ENCODE results near the gene TAS2R40.
"Not testable (repeated sequence)": the region's sequence is repeated elsewhere in the genome, so short reads cannot be mapped to it uniquely, and the experiment has no call there.

Gene TAS2R40

DNA sequence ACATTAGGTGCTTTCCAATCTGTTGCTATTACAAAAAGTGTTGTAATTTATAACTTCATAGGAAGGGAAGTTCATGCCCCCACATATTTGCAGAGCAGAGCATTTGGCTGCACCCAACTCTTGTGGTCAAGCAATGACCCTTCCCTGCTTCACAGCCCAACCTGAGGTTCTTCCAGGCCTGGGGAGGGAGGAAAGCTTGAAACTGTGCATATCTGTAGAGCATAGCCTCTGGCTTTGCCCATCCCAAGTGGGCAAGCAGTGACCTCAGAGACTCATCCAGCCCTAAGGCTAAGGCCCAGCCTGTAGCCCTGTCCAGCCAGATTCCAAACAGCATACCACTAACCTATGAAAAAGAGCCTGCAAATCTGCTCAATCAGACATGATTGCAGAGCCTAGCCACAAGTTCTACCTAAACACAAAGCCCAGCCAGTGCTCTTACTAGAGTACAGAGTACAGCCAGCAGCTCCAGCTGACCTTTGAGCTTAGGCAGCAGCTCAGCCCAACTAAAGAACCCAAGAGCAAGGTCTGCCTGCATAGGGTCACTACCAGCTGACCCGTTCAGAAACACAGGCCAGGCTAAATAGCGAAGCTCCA, 27.0 kb downstream of the TAS2R40 start:
- Mint-ChIP-seq H3K4me1 (peaks cover 32% of the 10 kb centered on the region), H3K27ac (no peak overlapping the region), H3K4me3 (no peak overlapping the region), H3K36me3 (peaks cover 9% of the 10 kb centered on the region), H3K9me3 (peaks cover 13% of the 10 kb centered on the region), H3K27me3 (no peaks in the 10 kb centered on the region)
- no peak for DNase-seq (ENCODE audit: low spot score in 2 of 2)
- no peak for ATAC-seq (ENCODE audit: low read depth)

- peaks cover 9% of the 10 kb centered on the region for H3K36me3 Mint-ChIP-seq
- H3K27ac Mint-ChIP-seq: no peak overlapping the region
- ATAC-seq (ENCODE audit: low read depth) (no peak), DNase-seq (ENCODE audit: low spot score in 2 of 2) (no peak)
- H3K4me3 Mint-ChIP-seq: no peak overlapping the region
- H3K4me1 Mint-ChIP-seq: peaks cover 32% of the 10 kb centered on the region
- H3K27me3 Mint-ChIP-seq: no peaks in the 10 kb centered on the region
- H3K9me3 Mint-ChIP-seq: peaks cover 18% of the 10 kb centered on the region
Observed at GRCh38 chr7:143250199-143250598, 28.4 kb downstream of the TAS2R40 start.

DNA sequence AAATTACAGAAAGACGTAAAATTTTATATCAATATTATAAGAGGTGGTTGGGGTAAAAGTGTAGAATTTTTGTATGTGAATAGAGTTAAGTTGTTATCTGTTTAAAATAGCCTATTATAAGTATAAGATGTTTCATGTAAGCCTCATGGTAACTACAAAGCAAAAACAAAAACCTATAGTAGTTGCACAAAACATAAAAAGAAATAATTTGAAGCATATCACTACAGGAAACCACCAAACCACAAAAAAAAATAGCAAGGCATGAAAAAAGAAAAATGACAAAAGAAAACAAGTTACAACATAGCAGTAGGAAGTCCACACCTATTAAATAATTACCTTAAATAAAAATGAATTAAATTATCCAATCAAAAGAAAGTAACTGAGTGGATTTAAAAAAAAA, 29.0 kb downstream of the TAS2R40 start:
- Mint-ChIP-seq H3K36me3 (peaks cover 9% of the 10 kb centered on the region), H3K27ac (peak overlapping the region; percentile 22), H3K9me3 (peaks cover 18% of the 10 kb centered on the region), H3K27me3 (no peaks in the 10 kb centered on the region), H3K4me1 (peaks cover 35% of the 10 kb centered on the region), H3K4me3 (peak overlapping the region; percentile 35)
- DNase-seq (ENCODE audit: low spot score in 2 of 2): no peak
- ATAC-seq (ENCODE audit: low read depth): peak; percentile 39

GRCh38 chr7:143252006-143252405, 30.2 kb downstream of the TAS2R40 start:
- peak; percentile 14 for ATAC-seq (ENCODE audit: low read depth)
- DNase-seq (ENCODE audit: low spot score in 2 of 2): no peak
- no peaks in the 10 kb centered on the region for H3K27me3 Mint-ChIP-seq
- H3K27ac Mint-ChIP-seq: peak overlapping the region; percentile 77
- H3K4me3 Mint-ChIP-seq: no peak overlapping the region
- H3K9me3 Mint-ChIP-seq: peaks cover 18% of the 10 kb centered on the region
- H3K4me1 Mint-ChIP-seq: peaks cover 33% of the 10 kb centered on the region
- H3K36me3 Mint-ChIP-seq: peaks cover 9% of the 10 kb centered on the region

DNA sequence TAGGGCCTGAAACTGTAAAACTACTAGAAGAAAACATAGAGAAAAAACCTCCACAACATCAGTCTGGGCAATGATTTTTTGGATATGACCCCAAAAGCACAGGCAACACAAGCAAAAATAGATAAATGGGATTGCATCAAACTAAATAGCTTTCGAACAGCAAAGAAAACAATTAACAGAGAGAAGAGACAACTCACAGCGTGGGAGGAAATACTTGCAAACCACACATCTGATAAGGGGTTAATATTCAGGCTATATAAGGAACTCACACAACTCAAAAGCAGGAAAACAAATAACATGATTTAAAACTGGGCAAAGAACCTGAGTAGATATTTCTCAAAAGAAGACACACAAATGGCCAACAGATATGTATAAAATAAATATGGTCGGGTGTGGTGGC, 33.7 kb downstream of the TAS2R40 start:
- no peak for ATAC-seq (ENCODE audit: low read depth)
- no peaks in the 10 kb centered on the region for H3K27me3 Mint-ChIP-seq
- H3K9me3 Mint-ChIP-seq: peaks cover 11% of the 10 kb centered on the region
- no peak overlapping the region for H3K4me3 Mint-ChIP-seq
- H3K4me1 Mint-ChIP-seq: peaks cover 33% of the 10 kb centered on the region
- H3K27ac Mint-ChIP-seq: peak overlapping the region; percentile 98
- DNase-seq (ENCODE audit: low spot score in 2 of 2): no peak
- H3K36me3 Mint-ChIP-seq: peaks cover 2% of the 10 kb centered on the region

GRCh38 chr7:143256325-143256724, 34.5 kb downstream of the TAS2R40 start:
- H3K27ac Mint-ChIP-seq: peak overlapping the region; percentile 98
- H3K4me1 Mint-ChIP-seq: peaks cover 29% of the 10 kb centered on the region

DNA sequence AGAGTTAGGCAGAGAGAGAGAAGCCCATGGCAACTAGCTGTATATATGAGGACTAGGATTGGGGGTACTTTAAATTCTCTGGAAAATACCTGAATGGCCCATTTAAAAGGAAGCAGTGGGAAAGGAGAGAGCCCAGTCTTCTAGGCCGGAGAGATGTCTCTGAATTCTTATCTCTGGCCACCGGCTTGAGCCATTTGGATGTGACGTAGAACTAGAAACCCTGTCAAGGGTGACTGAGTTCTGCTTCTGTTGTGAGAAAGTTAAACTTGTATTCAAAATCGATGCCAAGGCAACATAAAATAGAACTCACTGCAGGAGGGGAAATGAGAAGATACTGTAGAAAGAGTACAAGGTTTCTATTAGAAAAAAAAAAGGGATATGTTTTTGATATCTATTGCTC, 35.1 kb downstream of the TAS2R40 start:
- H3K4me1 Mint-ChIP-seq: peaks cover 28% of the 10 kb centered on the region
- peak; percentile 87 for ATAC-seq (ENCODE audit: low read depth)

More at GRCh38 chr7:143256325-143256724, 34.5 kb downstream of the TAS2R40 start:
- H3K27me3 Mint-ChIP-seq: no peaks in the 10 kb centered on the region
- peak; percentile 18 for ATAC-seq (ENCODE audit: low read depth)
- no peak overlapping the region for H3K4me3 Mint-ChIP-seq
- peaks cover 2% of the 10 kb centered on the region for H3K36me3 Mint-ChIP-seq
- no peak for DNase-seq (ENCODE audit: low spot score in 2 of 2)
- peaks cover 11% of the 10 kb centered on the region for H3K9me3 Mint-ChIP-seq

GRCh38 chr7:143257501-143257900, 35.7 kb downstream of the TAS2R40 start:
- no peaks in the 10 kb centered on the region for H3K27me3 Mint-ChIP-seq
- peaks cover 24% of the 10 kb centered on the region for H3K4me1 Mint-ChIP-seq
- H3K9me3 Mint-ChIP-seq: peaks cover 11% of the 10 kb centered on the region
- ATAC-seq (ENCODE audit: low read depth): no peak
- no peak overlapping the region for H3K4me3 Mint-ChIP-seq
- DNase-seq (ENCODE audit: low spot score in 2 of 2): no peak
- H3K27ac Mint-ChIP-seq: peak overlapping the region; percentile 98
- H3K36me3 Mint-ChIP-seq: peaks cover 1% of the 10 kb centered on the region

More for the DNA sequence above, 35.1 kb downstream of the TAS2R40 start:
- Mint-ChIP-seq H3K27me3 (no peaks in the 10 kb centered on the region), H3K36me3 (peaks cover 2% of the 10 kb centered on the region), H3K27ac (peak overlapping the region; percentile 98), H3K4me3 (no peak overlapping the region), H3K9me3 (peaks cover 11% of the 10 kb centered on the region)
- DNase-seq (ENCODE audit: low spot score in 2 of 2): peak; percentile 36 to 55

DNA sequence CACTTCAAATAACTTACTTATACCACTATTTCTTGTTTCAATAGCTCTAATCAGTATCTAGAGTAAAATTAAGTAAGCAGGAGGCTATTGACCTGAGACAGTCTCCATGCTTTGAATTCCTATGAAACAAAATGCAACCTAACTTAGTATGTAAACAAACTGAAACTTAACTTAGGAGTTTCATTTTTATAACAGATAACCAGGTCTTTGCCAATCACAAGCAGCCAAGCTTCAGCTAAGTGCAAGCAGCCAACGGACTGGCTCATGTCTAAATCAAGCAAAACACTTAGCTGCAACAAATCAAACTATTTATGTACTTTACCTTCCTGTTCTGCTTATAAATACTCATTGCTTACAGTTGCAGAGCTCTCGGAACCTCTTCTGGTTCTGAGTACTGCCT, 37.0 kb downstream of the TAS2R40 start:
- Mint-ChIP-seq H3K9me3 (peaks cover 6% of the 10 kb centered on the region), H3K27ac (peak overlapping the region; percentile 98), H3K36me3 (no peaks in the 10 kb centered on the region), H3K4me3 (peak overlapping the region; percentile 69), H3K4me1 (peaks cover 23% of the 10 kb centered on the region), H3K27me3 (no peaks in the 10 kb centered on the region)
- peak; percentile 36 for ATAC-seq (ENCODE audit: low read depth)
- DNase-seq (ENCODE audit: low spot score in 2 of 2): no peak

DNA sequence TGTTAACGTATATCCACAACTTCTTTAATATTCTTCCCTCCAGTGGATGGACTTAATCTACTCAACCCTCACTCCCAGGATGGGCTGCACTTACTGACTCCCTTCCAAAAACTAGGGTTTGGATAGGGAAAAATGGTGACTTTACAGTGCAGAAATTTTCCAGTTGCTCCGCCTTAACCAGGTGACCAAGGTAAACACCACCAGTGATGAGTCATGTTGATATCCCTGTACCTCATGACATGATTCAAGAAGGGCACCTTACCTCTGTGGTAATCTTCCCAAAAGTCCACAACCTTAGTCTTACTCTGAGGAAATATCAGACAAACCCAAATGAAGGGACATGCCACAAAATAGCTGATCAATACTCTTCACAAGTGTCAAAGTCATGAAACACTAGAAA, 37.9 kb downstream of the TAS2R40 start:
- H3K27ac Mint-ChIP-seq: peak overlapping the region; percentile 98
- no peaks in the 10 kb centered on the region for H3K9me3 Mint-ChIP-seq
- H3K4me1 Mint-ChIP-seq: peaks cover 29% of the 10 kb centered on the region
- no peak for DNase-seq (ENCODE audit: low spot score in 2 of 2)
- H3K36me3 Mint-ChIP-seq: peaks cover 4% of the 10 kb centered on the region
- H3K27me3 Mint-ChIP-seq: no peaks in the 10 kb centered on the region
- H3K4me3 Mint-ChIP-seq: no peak overlapping the region
- no peak for ATAC-seq (ENCODE audit: low read depth)

DNA sequence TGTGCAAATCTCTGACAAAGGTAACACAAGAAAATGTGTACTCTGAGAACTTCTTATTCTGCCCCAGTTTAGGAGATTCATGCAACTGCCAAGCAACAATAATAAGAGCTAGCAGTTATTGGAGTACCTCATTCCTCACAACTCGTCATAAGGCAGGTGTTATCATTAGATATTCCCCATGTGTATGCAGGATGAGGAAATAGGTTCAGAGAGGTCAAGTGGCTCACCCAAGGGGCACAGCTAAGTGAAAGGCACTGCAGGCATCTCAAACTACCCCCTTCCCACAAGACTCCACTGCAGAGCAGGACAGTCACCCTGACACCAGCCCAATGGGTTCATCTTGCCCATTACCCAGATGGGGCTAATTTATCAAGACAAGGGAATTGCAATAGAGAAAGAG, 40.1 kb downstream of the TAS2R40 start:
- peaks cover 12% of the 10 kb centered on the region for H3K36me3 Mint-ChIP-seq
- H3K27me3 Mint-ChIP-seq: no peaks in the 10 kb centered on the region
- DNase-seq (ENCODE audit: low spot score in 2 of 2) (no peak), ATAC-seq (ENCODE audit: low read depth) (no peak)
- H3K4me1 Mint-ChIP-seq: peaks cover 27% of the 10 kb centered on the region
- H3K4me3 Mint-ChIP-seq: peak overlapping the region; percentile 59
- no peaks in the 10 kb centered on the region for H3K9me3 Mint-ChIP-seq
- H3K27ac Mint-ChIP-seq: peak overlapping the region; percentile 82

GRCh38 chr7:143263266-143264195, 41.7 kb downstream of the TAS2R40 start, which contains the start of gene GSTK1:
Gene GSTK1 (plus strand): TSS chr7:143263441. CDS start chr7:143263514, 73 bp downstream.
- H3K9me3 Mint-ChIP-seq: no peaks in the 10 kb centered on the region
- peaks cover 12% of the 10 kb centered on the region for H3K36me3 Mint-ChIP-seq
- DNase-seq (ENCODE audit: low spot score in 2 of 2): peak; percentile 36 to 51
- peak within 1 kb of the TSS; percentile 95 for H3K4me3 Mint-ChIP-seq
- no peaks in the 10 kb centered on the region for H3K27me3 Mint-ChIP-seq
- ATAC-seq (ENCODE audit: low read depth): peak; percentile 79
- H3K4me1 Mint-ChIP-seq: peaks cover 23% of the 10 kb centered on the region
- H3K27ac Mint-ChIP-seq: peak within 1 kb of the TSS; percentile 82

- not testable (repeated sequence) for H3K9me3 Mint-ChIP-seq; ATAC-seq (ENCODE audit: low read depth); H3K27me3 Mint-ChIP-seq; DNase-seq (ENCODE audit: low spot score in 2 of 2)
- Mint-ChIP-seq H3K36me3 (peaks cover 12% of the 10 kb centered on the region), H3K4me1 (peaks cover 25% of the 10 kb centered on the region), H3K4me3 (peak overlapping the region; percentile 95), H3K27ac (peak overlapping the region; percentile 82)
Observed at GRCh38 chr7:143264196-143264568, 42.3 kb downstream of the TAS2R40 start.

DNA sequence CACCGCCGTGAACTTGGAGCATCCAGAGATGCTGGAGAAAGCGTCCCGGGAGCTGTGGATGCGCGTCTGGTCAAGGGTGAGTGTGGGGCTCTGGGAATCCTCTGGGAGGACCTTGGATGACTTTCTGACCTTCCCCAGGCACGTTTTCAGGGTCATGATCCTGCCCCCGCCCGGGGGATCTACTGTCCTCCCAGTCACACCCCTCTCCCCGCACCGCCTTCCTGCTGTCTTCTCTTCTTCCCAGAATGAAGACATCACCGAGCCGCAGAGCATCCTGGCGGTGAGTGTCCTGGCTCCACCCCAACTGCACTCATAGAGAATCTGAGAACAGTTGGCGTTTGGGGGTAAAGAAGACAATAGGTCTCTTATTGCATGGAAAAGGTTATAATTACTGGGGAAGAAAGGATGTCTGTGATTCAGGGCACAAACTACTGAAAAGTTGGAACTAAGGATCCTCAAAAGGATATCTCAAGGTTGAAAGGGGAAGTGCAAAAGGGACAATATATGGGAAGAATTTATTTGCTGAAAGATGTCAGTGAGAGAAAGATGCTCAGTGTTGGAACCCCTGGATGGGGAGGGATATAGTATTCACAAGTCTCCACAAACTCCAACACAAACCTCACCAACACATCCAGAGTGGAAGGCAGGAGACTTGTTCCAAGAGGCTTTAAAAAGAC, 43.3 kb downstream of the TAS2R40 start:
- ATAC-seq (ENCODE audit: low read depth) (no peak), DNase-seq (ENCODE audit: low spot score in 2 of 2) (no peak)
- no peaks in the 10 kb centered on the region for H3K27me3 Mint-ChIP-seq
- H3K36me3 Mint-ChIP-seq: peaks cover 20% of the 10 kb centered on the region
- H3K27ac Mint-ChIP-seq: peak overlapping the region; percentile 82
- H3K9me3 Mint-ChIP-seq: no peaks in the 10 kb centered on the region
- H3K4me3 Mint-ChIP-seq: peak overlapping the region; percentile 11
- H3K4me1 Mint-ChIP-seq: peaks cover 19% of the 10 kb centered on the region

All from memory B cell (primary cell).